T-helper 2 cell (primary cell): Measurements from ENCODE around the gene DISC1.
"Not testable (repeated sequence)": the region's sequence is repeated elsewhere in the genome, so short reads cannot be mapped to it uniquely, and the experiment has no call there.

ENCODE experiments used
- DNase-seq, 5 experiments: peaks; one replicate each; pipeline versions ENCODE4 v3.0.0 to v3.0.0-alpha.2; 2012 to 2022

DISC1 gene

DNA sequence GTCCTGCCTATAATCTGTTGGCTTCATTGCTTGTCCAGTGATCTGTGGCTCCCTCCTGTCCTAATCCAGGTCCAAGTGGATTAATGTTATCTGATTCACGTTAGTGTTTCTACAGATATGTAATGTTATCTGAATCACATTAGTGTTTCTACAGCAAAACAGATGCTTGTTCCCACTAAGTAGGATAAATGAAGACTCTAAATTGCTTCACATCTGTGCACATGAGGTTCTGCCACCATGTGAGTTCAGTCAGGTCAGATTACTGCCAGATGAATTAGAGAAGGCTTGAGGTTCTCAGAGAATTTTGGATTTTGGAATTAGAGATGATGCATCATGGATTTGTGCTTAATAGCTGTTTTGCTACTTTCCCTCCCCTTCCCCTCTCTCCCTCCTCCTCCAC lies 13.2 kb downstream of the DISC1 start:
- no peak for DNase-seq

DNA sequence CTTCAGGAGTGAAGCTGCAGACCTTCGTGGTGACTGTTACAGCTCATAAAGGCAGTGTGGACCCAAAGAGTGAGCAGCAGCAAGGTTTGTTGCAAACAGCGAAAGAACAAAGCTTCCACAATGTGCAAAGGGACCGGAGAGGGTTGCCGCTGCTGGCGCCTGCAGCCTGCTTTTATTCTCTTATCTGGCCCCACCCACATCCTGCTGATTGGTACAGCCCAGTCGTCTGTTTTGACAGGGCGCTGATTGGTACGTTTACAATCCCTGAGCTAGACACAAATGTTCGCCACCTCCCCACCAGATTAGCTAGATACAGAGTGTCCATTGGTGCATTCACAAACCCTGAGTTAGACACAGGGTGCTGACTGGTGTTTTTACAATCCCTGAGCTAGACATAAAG lies 14.9 kb downstream of the DISC1 start:
- not testable (repeated sequence) for DNase-seq

DNA sequence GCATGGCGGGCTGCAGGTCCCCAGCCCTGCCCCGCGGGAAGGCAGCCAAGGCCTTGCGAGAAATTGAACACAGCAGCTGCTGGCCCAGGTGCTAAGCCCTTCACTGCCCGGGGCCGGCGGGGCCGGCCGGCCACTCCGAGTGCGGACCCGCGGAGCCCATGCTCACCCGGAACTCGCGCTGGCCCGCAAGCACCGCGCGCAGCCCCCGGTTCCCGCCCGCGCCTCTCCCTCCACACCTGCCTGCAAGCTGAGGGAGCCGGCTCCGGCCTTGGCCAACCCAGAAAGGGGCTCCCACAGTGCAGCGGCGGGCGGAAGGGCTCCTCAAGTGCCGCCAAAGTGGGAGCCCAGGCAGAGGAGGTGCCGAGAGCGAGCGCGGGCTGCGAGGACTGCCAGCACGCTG lies 15.5 kb downstream of the DISC1 start:
- DNase-seq, result not testable (repeated sequence)

DNA sequence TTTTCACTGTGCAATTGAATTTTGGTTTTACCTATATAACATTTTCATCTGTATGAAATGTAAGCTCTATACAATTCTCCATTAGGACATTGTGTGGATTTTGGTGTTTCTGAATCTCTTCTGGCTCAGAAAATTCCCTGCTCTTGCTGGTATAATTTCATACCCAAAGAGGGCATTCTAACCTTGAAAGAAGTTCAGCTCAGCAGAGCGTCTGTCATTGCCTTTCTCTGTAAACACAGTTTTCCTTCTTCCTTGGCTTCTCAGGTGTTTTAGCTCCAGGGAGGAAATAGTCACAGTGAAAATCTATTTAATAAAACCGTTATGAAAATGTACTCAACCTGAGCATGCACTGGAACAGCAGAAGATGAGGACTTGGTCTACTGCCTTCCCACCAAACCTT lies 16.0 kb downstream of the DISC1 start:
- no peak for DNase-seq

DNA sequence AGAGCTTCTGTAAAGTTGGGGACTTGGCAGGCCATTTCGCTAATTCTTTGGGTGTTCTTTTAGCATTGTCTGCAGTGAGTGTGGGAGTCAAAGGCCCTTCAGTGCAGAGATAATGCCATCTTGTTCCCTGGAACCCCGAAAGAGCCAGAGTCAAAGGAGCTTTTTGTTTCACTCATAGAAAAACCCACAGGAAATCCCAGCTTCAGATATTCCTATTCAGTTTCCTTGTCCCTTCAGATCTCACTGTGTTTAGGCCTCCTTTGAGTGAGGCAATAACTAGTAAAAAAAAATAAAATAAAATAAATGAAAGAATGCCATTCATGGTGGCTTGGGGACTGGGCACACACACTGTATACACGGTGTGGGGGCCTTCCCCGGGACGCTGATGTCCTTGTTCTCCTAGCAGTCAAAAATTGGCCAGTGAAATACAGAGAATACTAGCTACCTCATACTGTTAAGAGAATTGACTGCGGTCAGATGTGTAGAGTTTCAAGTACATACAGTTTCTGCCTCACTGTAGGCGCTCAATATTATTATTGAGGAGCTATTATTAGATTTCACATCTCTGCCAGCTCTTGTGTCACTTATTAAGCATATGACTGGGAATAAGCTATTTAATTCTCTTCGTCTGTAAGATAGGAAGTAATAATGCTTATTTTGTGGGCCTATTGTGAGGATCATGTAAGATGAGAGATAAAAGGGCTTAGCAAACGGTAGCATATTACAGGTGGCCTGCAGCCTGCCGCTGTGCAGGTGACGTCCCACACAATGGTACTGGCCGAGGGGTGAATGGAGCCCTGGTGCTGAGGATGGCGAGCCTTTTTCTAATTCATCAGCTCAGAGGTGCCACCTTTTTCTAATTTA lies 16.7 kb downstream of the DISC1 start:
- no peak for DNase-seq

DNA sequence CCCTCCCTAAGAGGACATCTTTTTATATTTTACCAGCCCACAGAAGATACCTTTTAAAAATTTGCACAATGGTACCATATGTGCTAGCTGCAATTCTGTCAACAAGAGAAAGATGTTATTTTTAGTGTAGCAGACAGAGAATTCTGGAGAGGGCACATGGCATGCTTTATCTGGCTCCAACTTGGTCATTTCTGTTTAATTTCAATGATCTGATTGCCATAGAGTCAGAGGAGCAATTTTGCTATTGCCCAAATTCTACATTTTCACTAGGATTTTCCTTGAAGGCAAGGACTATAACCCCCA lies 17.3 kb downstream of the DISC1 start:
- DNase-seq, result no peak

DNA sequence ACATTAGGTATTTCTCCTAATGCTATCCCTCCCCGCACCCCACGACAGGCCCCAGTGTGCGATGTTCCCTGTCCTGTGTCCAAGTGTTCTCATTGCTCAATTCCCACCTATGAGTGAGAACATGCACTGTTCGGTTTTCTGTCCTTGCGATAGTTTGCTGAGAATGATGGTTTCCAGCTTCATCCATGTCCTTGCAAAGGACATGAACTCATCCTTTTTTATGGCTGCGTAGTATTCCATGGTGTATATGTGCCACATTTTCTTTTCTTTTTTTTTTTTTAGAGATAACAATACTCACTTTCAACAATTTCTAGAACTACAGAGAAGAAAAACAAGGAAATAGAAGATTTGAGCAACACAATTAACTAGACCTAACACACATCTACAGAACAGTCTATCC lies 19.0 kb downstream of the DISC1 start:
- not testable (repeated sequence) for DNase-seq

DNA sequence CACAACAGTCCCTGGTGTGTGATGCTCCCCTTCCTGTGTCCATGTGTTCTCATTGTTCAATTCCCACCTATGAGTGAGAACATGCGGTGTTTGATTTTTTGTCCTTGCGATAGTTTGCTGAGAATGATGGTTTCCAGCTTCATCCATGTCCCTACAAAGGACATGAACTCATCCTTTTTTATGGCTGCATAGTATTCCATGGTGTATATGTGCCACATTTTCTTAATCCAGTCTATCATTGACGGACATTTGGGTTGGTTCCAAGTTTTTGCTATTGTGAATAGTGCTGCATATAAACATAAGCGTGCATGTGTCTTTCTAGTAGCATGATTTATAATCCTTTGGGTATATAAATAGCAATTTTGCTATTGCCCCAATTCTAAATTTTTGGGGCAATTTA lies 19.6 kb downstream of the DISC1 start:
- not testable (repeated sequence) for DNase-seq

DNA sequence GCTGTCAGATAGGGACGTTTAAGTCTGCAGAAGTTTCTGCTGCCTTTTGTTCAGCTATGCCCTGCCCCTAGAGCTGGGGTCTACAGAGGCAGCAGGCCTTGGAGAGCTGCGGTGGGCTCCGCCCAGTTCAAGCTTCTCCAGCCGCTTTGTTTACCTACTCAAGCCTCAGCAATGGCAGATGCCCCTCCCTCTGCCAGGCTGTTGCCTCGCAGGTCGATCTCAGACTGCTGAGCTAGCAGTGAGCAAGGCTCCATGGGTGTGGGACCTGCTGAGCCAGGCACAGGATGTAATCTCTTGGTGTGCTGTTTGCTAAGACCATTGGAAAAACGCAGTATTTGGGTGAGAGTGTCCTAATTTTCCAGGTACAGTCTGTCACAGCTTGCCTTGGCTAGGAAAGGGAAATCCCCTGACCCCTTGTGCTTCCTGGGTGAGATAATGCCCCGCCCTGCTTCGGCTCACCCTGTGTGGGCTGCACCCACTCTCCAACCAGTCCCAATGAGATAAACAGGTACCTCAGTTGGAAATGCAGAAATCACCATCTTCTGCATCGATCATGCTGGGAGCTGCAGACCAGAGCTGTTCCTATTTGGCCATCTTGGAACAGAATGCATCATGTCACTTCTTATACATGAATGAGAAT lies 25.2 kb downstream of the DISC1 start:
- peak in 1 of 5 experiments; percentile 26 for DNase-seq

DNA sequence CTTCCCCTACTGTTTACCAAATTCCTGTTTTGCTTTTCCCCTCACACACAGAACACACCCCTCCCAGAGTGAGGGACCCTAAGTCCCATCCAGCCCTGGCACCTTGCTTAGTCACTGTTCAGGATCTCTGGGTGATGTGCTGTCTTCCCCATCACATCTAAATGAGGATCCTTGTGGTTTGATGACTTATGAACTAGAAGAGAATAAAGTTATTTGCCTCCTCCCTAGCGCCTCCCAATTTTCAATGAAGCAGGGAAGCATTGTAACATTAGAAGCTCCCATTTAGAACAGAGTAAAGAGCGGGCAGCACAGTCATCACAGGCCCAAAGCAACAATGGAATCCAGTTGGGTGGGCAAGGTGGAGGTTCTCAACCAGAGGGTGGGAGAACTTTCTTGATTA lies 27.0 kb downstream of the DISC1 start:
- DNase-seq, result no peak

DNA sequence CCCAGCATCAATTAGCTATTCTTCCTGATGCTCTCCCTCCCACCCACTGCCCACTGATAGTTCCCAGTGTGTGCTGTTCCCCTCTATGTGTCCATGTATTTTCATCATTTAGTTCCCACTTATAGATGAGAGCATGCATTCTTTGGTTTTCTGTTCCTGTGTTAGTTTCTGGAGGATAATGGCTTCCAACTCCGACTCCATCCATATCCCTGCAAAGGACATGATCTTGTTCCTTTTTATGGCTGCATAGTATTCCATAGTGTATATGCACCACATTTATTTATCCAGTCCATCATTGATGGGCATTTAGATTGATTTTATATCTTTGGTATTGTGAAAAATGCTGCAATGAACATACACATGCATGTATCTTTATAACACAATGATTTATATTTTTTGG lies 30.2 kb downstream of the DISC1 start:
- no peak for DNase-seq

DNA sequence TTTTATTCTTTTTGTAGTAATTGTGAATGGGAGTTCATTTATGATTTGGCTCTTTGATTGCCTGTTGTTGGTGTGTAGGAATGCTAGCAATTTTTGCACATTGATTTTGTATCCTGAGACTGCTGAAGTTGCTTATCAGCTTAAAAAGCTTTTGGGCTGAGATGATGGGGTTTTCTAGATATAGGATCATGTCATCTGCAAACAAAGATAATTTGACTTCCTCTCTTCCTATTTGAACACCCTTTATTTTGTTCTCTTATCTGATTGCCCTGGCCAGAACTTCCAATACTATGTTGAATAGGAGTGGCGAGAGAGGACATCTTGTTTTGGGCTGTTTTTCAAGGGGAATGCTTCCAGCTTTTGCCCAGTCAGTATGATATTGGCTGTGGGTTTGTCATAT lies 31.6 kb downstream of the DISC1 start:
- not testable (repeated sequence) for DNase-seq

DNA sequence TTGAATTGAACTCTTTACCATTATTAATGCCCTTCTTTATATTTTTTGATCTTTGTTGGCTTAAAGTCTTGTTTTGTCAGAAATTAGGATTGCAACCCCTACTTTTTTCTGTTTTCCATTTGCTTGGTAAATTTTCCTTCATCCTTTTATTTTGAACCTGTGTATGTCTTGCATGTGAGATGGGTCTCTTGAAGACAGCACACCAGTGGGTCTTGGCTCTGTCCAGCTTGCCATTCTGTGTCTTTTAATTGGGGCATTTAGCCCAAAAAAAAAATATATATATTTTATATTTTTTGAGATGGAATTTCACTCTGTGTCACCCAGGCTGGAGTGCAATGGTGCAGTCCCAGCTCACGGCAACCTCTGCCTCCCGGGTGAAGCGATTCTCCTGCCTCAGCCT lies 33.6 kb downstream of the DISC1 start:
- DNase-seq, result no peak

DNA sequence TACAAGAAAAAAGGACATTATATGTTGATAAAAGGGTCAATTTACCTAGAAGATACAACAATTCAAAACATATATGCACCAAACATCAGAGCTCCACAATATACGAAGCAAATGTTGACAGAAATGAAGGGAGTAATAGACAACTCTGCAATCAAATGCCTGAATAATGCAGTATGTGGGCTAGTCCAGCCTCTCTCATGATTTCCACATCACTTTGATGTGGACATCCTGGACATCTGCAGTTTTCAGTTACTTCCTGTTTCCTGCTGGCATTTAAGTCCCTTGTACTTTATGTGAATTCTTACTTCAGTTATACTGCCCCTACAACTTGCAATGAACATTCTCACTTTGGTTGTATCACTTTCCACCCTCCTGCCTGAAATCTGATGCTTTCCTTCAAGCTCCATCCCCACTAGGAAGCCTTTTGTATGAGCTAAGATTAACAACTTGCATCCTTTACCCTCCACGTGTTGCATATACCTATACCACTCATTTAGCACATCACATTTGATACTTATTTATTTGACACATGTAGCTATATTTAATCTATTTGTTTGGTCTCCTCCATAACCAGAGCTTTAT lies 36.7 kb downstream of the DISC1 start:
- DNase-seq, result no peak

DNA sequence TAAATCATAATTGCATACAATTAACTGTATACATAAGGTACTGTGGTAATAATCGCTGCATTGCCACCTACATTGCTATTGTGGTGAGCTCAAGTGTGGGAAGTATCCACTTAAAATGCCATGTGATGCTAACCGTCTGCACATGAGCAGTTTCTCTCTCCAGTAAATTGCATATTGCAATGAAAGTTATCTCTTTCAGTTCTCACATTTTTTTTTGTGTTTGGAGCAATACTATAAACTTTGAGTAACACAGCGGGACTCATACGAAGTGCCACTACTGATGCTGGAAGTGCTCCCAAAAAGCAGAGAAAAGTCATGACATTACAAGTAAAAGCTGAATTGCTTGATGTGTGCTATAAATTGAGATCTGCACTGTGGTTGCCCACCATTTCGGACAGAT lies 38.5 kb downstream of the DISC1 start:
- DNase-seq, result no peak

DNA sequence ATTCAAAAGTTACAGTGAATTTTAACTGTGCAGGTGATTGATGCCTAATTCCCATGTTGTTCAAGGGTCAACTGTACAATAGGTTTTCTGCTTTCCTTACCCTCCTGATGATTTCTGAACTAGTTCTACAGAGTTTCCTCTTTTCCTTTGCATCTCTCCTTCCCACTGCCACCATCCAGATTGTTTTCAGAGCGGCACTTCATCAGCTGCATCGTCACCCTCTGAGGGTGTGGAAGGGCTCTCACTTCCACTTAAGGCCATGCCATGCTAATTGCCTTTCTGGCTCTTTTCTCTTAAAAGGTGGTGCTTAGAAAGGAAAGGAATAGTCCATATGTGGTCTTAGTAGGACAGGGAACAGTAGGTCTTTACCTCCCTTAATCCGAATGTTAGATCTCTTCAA lies 39.1 kb downstream of the DISC1 start:
- no peak for DNase-seq

DNA sequence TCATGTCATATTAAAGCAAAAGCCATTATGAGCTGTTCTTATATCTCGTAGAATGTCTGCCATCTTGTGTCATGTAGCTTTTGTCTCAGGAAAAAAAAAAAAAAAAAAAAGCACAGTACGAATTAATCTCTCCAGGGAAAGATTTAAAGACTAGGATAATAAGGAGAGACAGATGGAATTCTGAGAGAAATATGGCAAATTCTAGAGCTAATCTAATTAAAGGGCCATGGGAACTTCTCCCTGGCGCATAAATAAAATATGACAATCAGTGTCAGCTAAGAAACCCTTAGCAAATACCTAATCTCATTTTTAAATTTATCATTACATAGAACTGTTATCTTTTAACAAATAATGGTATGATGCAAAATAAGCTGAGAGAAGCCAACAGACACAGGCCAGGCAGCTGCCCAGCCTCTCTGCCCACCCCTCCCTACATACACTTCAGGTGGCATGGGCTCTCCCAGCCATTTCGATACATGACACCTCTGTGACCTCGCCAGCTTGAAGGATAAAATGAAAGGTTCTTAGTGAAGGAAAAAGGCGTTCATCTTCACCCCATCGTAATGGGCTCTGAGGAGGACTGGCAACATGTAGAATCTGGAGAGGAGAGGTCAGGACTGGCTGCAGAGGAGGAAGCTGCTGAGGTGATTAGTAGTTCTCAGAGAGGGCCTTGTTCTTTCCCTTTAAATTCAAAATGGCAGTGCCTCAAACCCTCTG lies 39.8 kb downstream of the DISC1 start:
- DNase-seq, result no peak

DNA sequence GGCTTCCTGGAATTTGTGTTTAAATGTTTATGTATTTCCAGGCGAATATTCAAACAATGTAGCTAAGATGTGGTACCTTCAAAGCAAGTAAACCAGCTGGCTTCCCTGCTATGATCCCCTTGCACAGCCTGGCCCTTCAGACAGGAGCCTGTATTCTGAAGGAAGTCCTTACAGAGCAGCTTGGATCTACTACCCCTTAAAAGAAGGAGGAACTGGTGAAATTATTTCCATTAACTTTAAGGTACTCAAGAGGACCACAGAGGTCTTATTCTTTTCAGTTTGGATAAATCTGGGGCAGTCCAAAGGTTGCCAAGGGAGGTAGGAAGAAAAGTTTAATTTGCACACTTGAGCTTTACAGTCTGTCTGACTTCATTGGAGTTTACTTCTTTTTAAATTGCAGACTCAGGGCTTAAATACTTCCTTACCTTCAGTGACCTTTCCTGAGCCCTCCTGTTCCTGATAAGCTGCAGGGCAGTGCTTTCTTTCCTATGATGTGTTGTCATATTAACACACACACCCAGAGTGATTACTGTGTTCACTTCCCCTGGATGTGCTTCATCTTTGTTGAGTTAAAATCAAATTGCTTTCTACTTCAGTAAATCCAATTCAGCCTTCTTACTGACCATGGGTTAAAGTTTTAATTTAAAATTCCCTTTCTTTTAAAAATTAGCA lies 40.5 kb downstream of the DISC1 start:
- no peak for DNase-seq

DNA sequence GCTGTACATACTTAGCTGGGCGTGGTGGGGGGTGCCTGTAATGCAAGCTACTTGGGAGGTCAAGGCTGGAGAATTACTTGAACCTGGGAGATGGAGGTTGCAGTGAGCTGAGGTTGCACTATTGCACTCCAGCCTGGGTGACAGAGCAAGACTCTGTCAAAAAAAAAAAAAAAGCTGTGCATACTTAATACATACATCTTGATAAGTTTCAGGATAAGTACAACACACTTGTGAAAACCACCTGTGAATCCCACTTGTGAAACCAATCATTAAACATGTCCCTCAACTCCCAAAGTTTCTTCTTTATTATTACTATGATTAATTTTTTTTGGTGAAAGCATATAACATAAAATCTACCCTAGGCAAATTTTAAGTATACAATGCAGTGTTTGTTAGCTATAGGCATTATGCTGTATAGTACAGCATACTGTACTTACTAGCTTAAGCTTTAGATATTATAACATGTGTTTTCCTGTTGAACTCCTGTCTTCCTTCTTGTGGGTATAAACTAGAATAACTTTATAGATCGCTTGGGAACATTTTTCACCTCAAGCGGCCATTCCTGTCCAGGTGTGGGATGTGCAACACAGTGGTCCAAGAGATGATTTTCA lies 41.4 kb downstream of the DISC1 start:
- no peak for DNase-seq

DNA sequence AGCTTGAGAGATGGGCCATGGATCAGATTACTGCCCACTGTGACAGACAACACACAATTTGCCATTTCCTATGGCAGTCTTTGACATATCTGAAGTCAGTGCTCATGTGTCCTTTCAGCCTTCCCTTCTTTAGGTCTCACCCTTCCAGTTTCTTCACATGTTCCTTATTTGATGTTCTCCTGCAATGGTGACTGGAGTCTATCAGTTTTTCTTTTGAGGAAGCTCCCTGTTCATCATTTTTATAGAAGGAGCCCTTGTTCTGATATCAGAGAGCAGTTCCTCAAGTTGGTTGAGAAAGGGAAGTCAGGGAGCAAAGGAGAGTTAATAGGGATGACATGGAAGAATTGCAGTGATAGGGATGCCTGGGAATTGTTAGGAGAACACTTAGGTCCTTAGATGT lies 42.2 kb downstream of the DISC1 start:
- DNase-seq, result no peak

DNA sequence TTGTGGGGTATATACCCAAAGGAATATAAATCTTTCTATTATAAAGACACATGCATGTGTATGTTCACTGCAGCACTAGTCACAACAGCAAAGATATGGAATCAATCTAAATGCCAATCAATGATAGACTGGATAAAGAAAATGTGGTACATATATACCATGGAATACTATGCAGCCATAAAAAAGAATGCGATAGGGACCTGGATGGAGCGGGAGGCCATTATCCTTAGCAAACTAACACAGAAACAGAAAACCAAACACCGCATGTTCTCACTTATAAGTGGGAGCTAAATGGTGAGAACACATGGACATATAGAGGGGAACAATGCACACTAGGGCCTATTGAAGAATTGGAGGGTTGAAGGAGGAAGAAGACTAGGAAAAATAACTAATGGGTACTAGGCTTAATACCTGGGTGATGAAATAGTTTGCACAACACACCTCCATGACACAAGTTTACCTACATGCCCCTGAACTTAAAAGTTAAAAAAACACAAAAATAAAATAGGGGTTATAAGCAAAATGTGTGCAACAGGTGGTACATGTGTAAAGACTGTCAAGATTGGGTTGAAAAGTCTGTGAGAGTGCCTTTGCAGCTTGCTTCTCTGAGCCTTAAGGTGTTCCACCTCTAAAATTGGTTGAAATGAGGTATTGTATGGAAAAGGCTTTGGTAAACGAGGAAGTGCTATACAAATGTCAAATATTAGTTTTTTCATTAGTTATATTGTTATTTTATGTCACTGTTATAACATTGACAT lies 43.5 kb downstream of the DISC1 start:
- DNase-seq, result not testable (repeated sequence)

DNA sequence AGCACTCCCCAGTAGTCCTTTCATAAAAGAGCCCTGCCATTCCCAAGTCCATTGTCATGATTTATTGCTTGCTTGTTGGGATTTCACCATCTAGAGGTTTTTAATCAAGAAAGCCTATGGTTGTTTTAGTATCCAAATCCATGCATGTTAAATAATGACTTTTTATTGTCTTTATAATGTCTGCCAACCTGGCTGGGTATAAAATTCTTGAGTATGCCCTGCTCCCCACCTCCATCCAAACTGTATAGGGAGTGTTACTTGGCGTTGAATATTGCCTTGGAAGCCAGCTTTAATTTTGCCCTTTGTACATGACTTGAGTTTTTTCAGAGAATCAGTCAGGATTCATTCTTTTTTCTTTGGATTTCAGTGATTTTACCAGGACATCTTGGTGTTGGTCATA lies 44.2 kb downstream of the DISC1 start:
- no peak for DNase-seq
